Keratinocyte (primary cell): ENCODE measurements around the gene SMPD3. TPM values are rescaled to one million over a fixed set of nuclear protein-coding genes. Genes with fewer than 3 reads are reported as not detected.

Source experiments
- DNase-seq: peaks from one replicate; pipeline ENCODE4 v3.0.0-alpha.2; 2011; ENCODE audit warnings: low read depth, missing footprints, low spot score
- FAIRE-seq: peaks from 2 replicates; lab custom pipeline; 2011; peaks lifted over from hg19 to GRCh38; lab: Jason Lieb, UNC
- H2AFZ ChIP-seq: 2 replicates; pipeline ENCODE4 v1.6.0; 2012; ENCODE audit warnings: low read length, control low read depth, inconsistent platforms; ENCODE audit not compliant: control insufficient read depth
- H3K27ac ChIP-seq: 2 replicates; pipeline ENCODE4 v1.5.1; 2011; ENCODE audit warnings: low read length; ENCODE audit not compliant: control insufficient read depth, insufficient read depth
- H3K27me3 ChIP-seq: 3 replicates; pipeline ENCODE4 v1.6.0; 2011; ENCODE audit warnings: low read length; ENCODE audit not compliant: control insufficient read depth, insufficient read depth; ENCODE audit errors: extremely low read depth
- H3K36me3 ChIP-seq, 2 experiments: 2 replicates in 1 of 2; 3 replicates in 1 of 2; pipeline ENCODE4 v1.5.1; 2011; ENCODE audit warnings: low read length in 2 of 2, mild to moderate bottlenecking in 1 of 2; ENCODE audit not compliant: control insufficient read depth in 2 of 2, insufficient read depth in 2 of 2; ENCODE audit errors: extremely low read depth in 1 of 2
- H3K4me1 ChIP-seq: 3 replicates; pipeline ENCODE4 v1.5.1; 2011; ENCODE audit warnings: low read length; ENCODE audit not compliant: control insufficient read depth, insufficient read depth; ENCODE audit errors: extremely low read depth
- H3K4me2 ChIP-seq: 3 replicates; pipeline ENCODE4 v1.6.0; 2011; ENCODE audit warnings: low read depth, low read length; ENCODE audit not compliant: control insufficient read depth, insufficient read depth; ENCODE audit errors: extremely low read depth
- H3K4me3 ChIP-seq, 3 experiments: fragments of 200-600 bp in 1 of 3; sonication (generic) in 1 of 3; 2 replicates in 2 of 3; 3 replicates in 1 of 3; pipeline ENCODE4 v1.5.1; 2011 to 2016; ENCODE audit warnings: low read length in 3 of 3, mild to moderate bottlenecking in 3 of 3, control low read depth in 2 of 3, inconsistent platforms in 1 of 3, low read depth in 1 of 3, mixed read lengths in 1 of 3, mixed run types in 1 of 3, moderate library complexity in 1 of 3; ENCODE audit not compliant: control insufficient read depth in 2 of 3, insufficient read depth in 2 of 3; ENCODE audit errors: extremely low read depth in 1 of 3
- H3K79me2 ChIP-seq: 2 replicates; pipeline ENCODE4 v1.6.0; 2012; ENCODE audit warnings: low read length; ENCODE audit not compliant: control insufficient read depth, insufficient read depth
- H3K9ac ChIP-seq: 3 replicates; pipeline ENCODE4 v1.6.0; 2011; ENCODE audit warnings: low read length; ENCODE audit not compliant: control insufficient read depth, insufficient read depth; ENCODE audit errors: extremely low read depth
- H3K9me1 ChIP-seq: 3 replicates; pipeline ENCODE4 v1.6.0; 2011; ENCODE audit warnings: low read length; ENCODE audit not compliant: control insufficient read depth, insufficient read depth; ENCODE audit errors: extremely low read depth
- H3K9me3 ChIP-seq: 2 replicates; pipeline ENCODE4 v1.5.1; 2012; ENCODE audit warnings: low read depth, low read length; ENCODE audit not compliant: control insufficient read depth
- H4K20me1 ChIP-seq: 3 replicates; pipeline ENCODE4 v1.6.0; 2011; ENCODE audit warnings: low read length; ENCODE audit not compliant: control insufficient read depth, insufficient read depth; ENCODE audit errors: extremely low read depth
- CTCF ChIP-seq, 3 experiments: IDR thresholded peaks in 1 of 3; conservative IDR thresholded peaks in 1 of 3; optimal IDR thresholded peaks in 1 of 3; 2 replicates in 2 of 3; 3 replicates in 1 of 3; pipeline versions ENCODE3 to v1.5.1; 2011; ENCODE audit warnings: low read length in 3 of 3, mild to moderate bottlenecking in 3 of 3, moderate library complexity in 2 of 3, control low read depth in 1 of 3, inconsistent platforms in 1 of 3; ENCODE audit not compliant: insufficient read depth in 2 of 3; ENCODE audit errors: extremely low read depth in 1 of 3
- EZH2 ChIP-seq: IDR thresholded peaks from one replicate; pipeline ENCODE4 v1.6.1; 2012; ENCODE audit warnings: inconsistent platforms, mild to moderate bottlenecking, low read length, moderate library complexity
- dilution Hi-C: fragments of 300-500 bp; cut with MboI; formaldehyde crosslinking; loops from one replicate; pipeline ENCODE4 v1.7.0; 2020; ENCODE audit warnings: low sequenced_read_pairs; ENCODE audit not compliant: extremely low pct_ligation_motif_present
- polyA plus RNA-seq, 5 experiments: library from polyadenylated mRNA; depleted of rRNA in 3 of 5; stranded (reverse) in 3 of 5; stranded (forward) in 1 of 5; unstranded in 1 of 5; fragments of >200 nt; gene quantifications; 1 replicate in 1 of 5; 2 replicates in 3 of 5; 3 replicates in 1 of 5; pipeline versions ENCODE4 v1.2.1 to v1.2.3, GENCODE V29; 2011 to 2012; ENCODE audit warnings: missing spikeins in 2 of 5, low read depth in 1 of 5, low replicate concordance in 1 of 5

SMPD3 gene
- polyA plus RNA-seq, 1 donor (not counting 4 experiments of a cell fraction or from before 2014, with no cell fraction given), result 0.34 TPM

GRCh38 chr16:68387301-68387700 is 61.0 kb downstream of the SMPD3 start:
- Histone ChIP-seq H3K36me3 (no peaks in the 10 kb centered on the region), H3K9me1 (no peaks in the 10 kb centered on the region), H4K20me1 (no peaks in the 10 kb centered on the region), H3K4me2 (no peak overlapping the region), H3K9ac (no peak overlapping the region), H3K27ac (no peak overlapping the region), H3K27me3 (peaks cover 6% of the 10 kb centered on the region), H3K4me3 (no peak overlapping the region), H3K79me2 (no peaks in the 10 kb centered on the region), H2AFZ (no peak overlapping the region), H3K4me1 (no peaks in the 10 kb centered on the region), H3K9me3 (no peaks in the 10 kb centered on the region)
- DNase-seq (no peak), FAIRE-seq (no peak)
- dilution Hi-C loops, result no loop called here
- TF ChIP-seq CTCF (optimal IDR thresholded peaks at IDR 0.05 in 1 of 3, IDR thresholded peaks at IDR 0.05 in 1 of 3, conservative IDR thresholded peaks at IDR 0.05 in 1 of 3; ENCODE audit: extremely low read depth in 1 of 3, insufficient read depth in 2 of 3, low read length in 3 of 3) (no peak), EZH2 (no peak)

GRCh38 chr16:68386628-68387027 is 61.7 kb downstream of the SMPD3 start:
- Histone ChIP-seq H3K4me2 (no peak overlapping the region), H3K27me3 (peaks cover 6% of the 10 kb centered on the region), H3K9me3 (no peaks in the 10 kb centered on the region), H3K4me3 (no peak overlapping the region), H3K9me1 (no peaks in the 10 kb centered on the region), H2AFZ (no peak overlapping the region), H3K79me2 (no peaks in the 10 kb centered on the region), H3K4me1 (no peaks in the 10 kb centered on the region), H4K20me1 (no peaks in the 10 kb centered on the region), H3K9ac (no peak overlapping the region), H3K36me3 (no peaks in the 10 kb centered on the region), H3K27ac (no peak overlapping the region)
- DNase-seq (no peak), FAIRE-seq (no peak)
- TF ChIP-seq CTCF (optimal IDR thresholded peaks at IDR 0.05 in 1 of 3, IDR thresholded peaks at IDR 0.05 in 1 of 3, conservative IDR thresholded peaks at IDR 0.05 in 1 of 3; ENCODE audit: extremely low read depth in 1 of 3, insufficient read depth in 2 of 3, low read length in 3 of 3), result no peak
- dilution Hi-C loops, result no loop called here
